Measurements from ENCODE around the gene KIAA0753.

DNA sequence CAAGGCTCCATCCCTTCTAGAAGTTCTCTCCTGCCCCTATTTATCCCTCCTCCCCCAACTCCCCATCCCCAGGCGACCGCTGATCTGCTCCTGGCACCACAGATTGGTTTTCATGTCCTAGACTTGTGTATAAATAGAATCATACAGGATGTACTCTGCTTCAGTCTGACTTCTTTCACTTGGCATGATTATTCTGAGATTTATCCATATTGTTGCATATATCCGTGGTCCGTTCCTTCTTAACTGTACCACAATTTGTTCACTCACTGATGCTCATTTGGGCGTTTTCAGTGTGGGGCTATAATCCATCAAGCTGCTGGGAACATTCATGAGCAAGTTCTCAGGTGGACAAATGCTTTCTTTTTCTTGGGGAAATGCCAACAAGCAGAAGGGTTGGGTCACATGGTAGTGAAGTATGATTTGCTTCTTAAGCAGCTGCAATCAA lies 108.0 kb downstream of the KIAA0753 start:
- TF ChIP-seq, protein P1, sequence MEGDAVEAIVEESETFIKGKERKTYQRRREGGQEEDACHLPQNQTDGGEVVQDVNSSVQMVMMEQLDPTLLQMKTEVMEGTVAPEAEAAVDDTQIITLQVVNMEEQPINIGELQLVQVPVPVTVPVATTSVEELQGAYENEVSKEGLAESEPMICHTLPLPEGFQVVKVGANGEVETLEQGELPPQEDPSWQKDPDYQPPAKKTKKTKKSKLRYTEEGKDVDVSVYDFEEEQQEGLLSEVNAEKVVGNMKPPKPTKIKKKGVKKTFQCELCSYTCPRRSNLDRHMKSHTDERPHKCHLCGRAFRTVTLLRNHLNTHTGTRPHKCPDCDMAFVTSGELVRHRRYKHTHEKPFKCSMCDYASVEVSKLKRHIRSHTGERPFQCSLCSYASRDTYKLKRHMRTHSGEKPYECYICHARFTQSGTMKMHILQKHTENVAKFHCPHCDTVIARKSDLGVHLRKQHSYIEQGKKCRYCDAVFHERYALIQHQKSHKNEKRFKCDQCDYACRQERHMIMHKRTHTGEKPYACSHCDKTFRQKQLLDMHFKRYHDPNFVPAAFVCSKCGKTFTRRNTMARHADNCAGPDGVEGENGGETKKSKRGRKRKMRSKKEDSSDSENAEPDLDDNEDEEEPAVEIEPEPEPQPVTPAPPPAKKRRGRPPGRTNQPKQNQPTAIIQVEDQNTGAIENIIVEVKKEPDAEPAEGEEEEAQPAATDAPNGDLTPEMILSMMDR (IDR thresholded peaks at IDR 0.05; ENCODE audit: low read length), result no peak
- TF ChIP-seq EZH2 (IDR thresholded peaks at IDR 0.05; ENCODE audit: borderline replicate concordance, low read length), result no peak
